ENCODE measurements around the gene MAST2.

GRCh38 chr1:45969866-45970265 lies 166.5 kb downstream of the MAST2 start:
- no peak for TF ChIP-seq PPARA (CRISPR knock-in tag; IDR thresholded peaks at IDR 0.05; ENCODE audit: borderline replicate concordance)
- no peak for TF ChIP-seq ZC3H10 (CRISPR knock-in tag; IDR thresholded peaks at IDR 0.05)
- TF ChIP-seq RARB (CRISPR knock-in tag; IDR thresholded peaks at IDR 0.05), result no peak
- TF ChIP-seq TCF4 (CRISPR knock-in tag; IDR thresholded peaks at IDR 0.05; ENCODE audit: borderline replicate concordance), result no peak
- no peak for TF ChIP-seq ARNTL (CRISPR knock-in tag; IDR thresholded peaks at IDR 0.05; ENCODE audit: borderline replicate concordance, low read depth)
- TF ChIP-seq ESRRG (CRISPR knock-in tag; IDR thresholded peaks at IDR 0.05), result no peak
- TF ChIP-seq BACH2 (CRISPR knock-in tag; IDR thresholded peaks at IDR 0.05; ENCODE audit: borderline replicate concordance), result no peak

All from SK-N-SH treated with all-trans-retinoic acid at 6 μM for 48 hours (cell line).